Activated naive CD4-positive, alpha-beta T cell treated with anti-CD3 and anti-CD28 coated beads, Interleukin-2, amount 50 U/mL, for 16 hours (primary cell): Measurements from ENCODE around the gene GNPTG.

Experiments
- DNase-seq: peaks from one replicate; pipeline ENCODE4 v3.0.0-alpha.2; 2020

Gene GNPTG

GRCh38 chr16:1349351-1349750 lies 2.4 kb upstream of the GNPTG start:
- no peak for DNase-seq

- DNase-seq, result no peak
Measured at GRCh38 chr16:1349951-1350350, 1.8 kb upstream of the GNPTG start.

GRCh38 chr16:1350691-1351090 lies 1.0 kb upstream of the GNPTG start:
- DNase-seq, result no peak

GRCh38 chr16:1351215-1351581 lies 533 bp upstream of the GNPTG start:
- DNase-seq, result no peak

GRCh38 chr16:1354815-1355540 lies 3.2 kb downstream of the GNPTG start:
- no peak for DNase-seq

GRCh38 chr16:1355591-1355990 lies 3.9 kb downstream of the GNPTG start:
- DNase-seq, result no peak

GRCh38 chr16:1356061-1356900 lies 4.5 kb downstream of the GNPTG start:
- no peak for DNase-seq

GRCh38 chr16:1357906-1358566 lies 6.3 kb downstream of the GNPTG start:
- no peak for DNase-seq

GRCh38 chr16:1361685-1362360 lies 10.1 kb downstream of the GNPTG start:
- DNase-seq, result no peak

GRCh38 chr16:1362807-1363206 lies 11.1 kb downstream of the GNPTG start:
- DNase-seq, result no peak

- peak; percentile 75 for DNase-seq
Measured at GRCh38 chr16:1363501-1364041, 11.8 kb downstream of the GNPTG start.

GRCh38 chr16:1364510-1364909 lies 12.8 kb downstream of the GNPTG start:
- DNase-seq, result no peak

GRCh38 chr16:1366060-1366711 lies 14.5 kb downstream of the GNPTG start:
- no peak for DNase-seq

GRCh38 chr16:1366712-1367299 lies 15.1 kb downstream of the GNPTG start:
- no peak for DNase-seq

- no peak for DNase-seq
Measured at GRCh38 chr16:1367486-1368174, 15.9 kb downstream of the GNPTG start.

GRCh38 chr16:1371054-1371978 lies 19.6 kb downstream of the GNPTG start:
- DNase-seq, result no peak

- no peak for DNase-seq
Measured at GRCh38 chr16:1372292-1372950, 20.7 kb downstream of the GNPTG start.

- DNase-seq, result no peak
Measured at GRCh38 chr16:1374418-1375297, 22.9 kb downstream of the GNPTG start.

- no peak for DNase-seq
Measured at GRCh38 chr16:1375298-1375640, 23.5 kb downstream of the GNPTG start.
